ENCODE data around the gene MBTPS1. TPM values are rescaled to one million over a fixed set of nuclear protein-coding genes. Genes with fewer than 3 reads are reported as not detected.

MBTPS1 gene
- total RNA-seq, 1 donor from 2014 or later = 85.9 TPM

DNA sequence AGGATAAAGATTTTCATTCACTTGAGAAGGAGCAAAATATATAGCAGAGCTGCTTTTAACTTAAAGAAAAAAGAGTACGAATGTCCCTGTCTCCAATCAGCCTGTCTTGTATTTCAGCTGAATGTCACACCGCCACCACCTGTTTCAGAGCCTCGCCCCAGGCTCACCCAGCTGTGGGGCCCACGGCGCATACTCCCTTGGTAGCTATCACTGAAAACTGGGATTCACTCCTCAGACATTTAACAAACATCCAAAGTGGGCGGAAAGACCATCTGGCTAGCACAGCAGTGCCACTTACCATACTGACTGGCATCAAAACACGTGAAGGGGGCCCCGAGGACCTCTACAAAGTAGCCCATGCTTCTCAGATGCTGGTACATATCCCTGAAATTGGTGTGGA is 48.7 kb downstream of the MBTPS1 start:
- Mint-ChIP-seq H3K36me3 (ENCODE audit: low read depth, unreplicated experiment) (peaks cover 8% of the 10 kb centered on the region), H3K9me3 (ENCODE audit: unreplicated experiment) (no peaks in the 10 kb centered on the region), H3K27me3 (ENCODE audit: low read depth, unreplicated experiment) (no peaks in the 10 kb centered on the region), H3K4me1 (ENCODE audit: low read depth, unreplicated experiment) (no peaks in the 10 kb centered on the region), H3K27ac (ENCODE audit: unreplicated experiment) (no peak overlapping the region), H3K4me3 (ENCODE audit: unreplicated experiment) (no peak overlapping the region)
- Histone ChIP-seq H4K20me1 (ENCODE audit: insufficient read depth, low read length) (no peaks in the 10 kb centered on the region), H3K9ac (ENCODE audit: low read length) (no peak overlapping the region), H3K4me1 (ENCODE audit: insufficient read depth, low read length) (no peaks in the 10 kb centered on the region), H3K79me2 (ENCODE audit: insufficient read depth, low read length) (no peaks in the 10 kb centered on the region), H3K36me3 (ENCODE audit: insufficient read depth, low read length) (peaks cover 38% of the 10 kb centered on the region), H2AFZ (ENCODE audit: low read depth, low read length) (no peak overlapping the region), H3K9me3 (ENCODE audit: insufficient read depth, low read depth, low read length) (no peaks in the 10 kb centered on the region), H3K27ac (ENCODE audit: low read depth, low read length) (no peak overlapping the region), H3K27me3 (ENCODE audit: insufficient read depth, low read length) (no peaks in the 10 kb centered on the region), H3K4me2 (ENCODE audit: low read length) (no peak overlapping the region), H3K4me3 (ENCODE audit: insufficient read depth, low read depth, low read length) (no peak overlapping the region)
- TF ChIP-seq EZH2 (IDR thresholded peaks at IDR 0.05; ENCODE audit: insufficient read depth, low read length) = no peak
- TF ChIP-seq, protein P1, sequence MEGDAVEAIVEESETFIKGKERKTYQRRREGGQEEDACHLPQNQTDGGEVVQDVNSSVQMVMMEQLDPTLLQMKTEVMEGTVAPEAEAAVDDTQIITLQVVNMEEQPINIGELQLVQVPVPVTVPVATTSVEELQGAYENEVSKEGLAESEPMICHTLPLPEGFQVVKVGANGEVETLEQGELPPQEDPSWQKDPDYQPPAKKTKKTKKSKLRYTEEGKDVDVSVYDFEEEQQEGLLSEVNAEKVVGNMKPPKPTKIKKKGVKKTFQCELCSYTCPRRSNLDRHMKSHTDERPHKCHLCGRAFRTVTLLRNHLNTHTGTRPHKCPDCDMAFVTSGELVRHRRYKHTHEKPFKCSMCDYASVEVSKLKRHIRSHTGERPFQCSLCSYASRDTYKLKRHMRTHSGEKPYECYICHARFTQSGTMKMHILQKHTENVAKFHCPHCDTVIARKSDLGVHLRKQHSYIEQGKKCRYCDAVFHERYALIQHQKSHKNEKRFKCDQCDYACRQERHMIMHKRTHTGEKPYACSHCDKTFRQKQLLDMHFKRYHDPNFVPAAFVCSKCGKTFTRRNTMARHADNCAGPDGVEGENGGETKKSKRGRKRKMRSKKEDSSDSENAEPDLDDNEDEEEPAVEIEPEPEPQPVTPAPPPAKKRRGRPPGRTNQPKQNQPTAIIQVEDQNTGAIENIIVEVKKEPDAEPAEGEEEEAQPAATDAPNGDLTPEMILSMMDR (IDR thresholded peaks at IDR 0.05; ENCODE audit: insufficient read depth, low read depth, low read length) = no peak
- FAIRE-seq = no peak
- DNase-seq (ENCODE audit: low read depth) = no peak

DNA sequence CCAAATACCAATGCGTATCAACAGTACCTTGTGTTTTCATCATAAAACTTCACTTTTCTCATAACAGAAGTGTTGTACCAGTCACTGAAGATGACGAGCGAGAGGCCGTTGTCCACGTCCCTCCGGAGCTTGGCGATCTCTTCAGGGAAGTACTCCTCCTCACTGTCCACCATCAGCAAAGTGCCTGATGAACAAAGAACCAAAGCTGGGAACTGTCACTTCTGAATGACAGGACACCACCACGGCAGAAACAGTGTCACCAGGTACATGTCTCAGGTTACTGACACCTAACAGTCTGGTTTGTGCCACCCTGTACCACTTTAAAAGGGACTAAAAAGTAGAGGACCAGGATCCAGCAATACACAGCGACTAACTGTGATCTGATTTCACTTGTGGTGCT is 49.1 kb downstream of the MBTPS1 start:
- Histone ChIP-seq H3K27ac (ENCODE audit: low read depth, low read length) (no peak overlapping the region), H4K20me1 (ENCODE audit: insufficient read depth, low read length) (no peaks in the 10 kb centered on the region), H3K27me3 (ENCODE audit: insufficient read depth, low read length) (no peaks in the 10 kb centered on the region), H3K36me3 (ENCODE audit: insufficient read depth, low read length) (peaks cover 38% of the 10 kb centered on the region), H3K4me3 (ENCODE audit: insufficient read depth, low read depth, low read length) (no peak overlapping the region), H2AFZ (ENCODE audit: low read depth, low read length) (no peak overlapping the region), H3K4me1 (ENCODE audit: insufficient read depth, low read length) (no peaks in the 10 kb centered on the region), H3K4me2 (ENCODE audit: low read length) (no peak overlapping the region), H3K79me2 (ENCODE audit: insufficient read depth, low read length) (no peaks in the 10 kb centered on the region), H3K9ac (ENCODE audit: low read length) (no peak overlapping the region), H3K9me3 (ENCODE audit: insufficient read depth, low read depth, low read length) (no peaks in the 10 kb centered on the region)
- DNase-seq (ENCODE audit: low read depth) = no peak
- Mint-ChIP-seq H3K4me3 (ENCODE audit: unreplicated experiment) (no peak overlapping the region), H3K9me3 (ENCODE audit: unreplicated experiment) (no peaks in the 10 kb centered on the region), H3K27ac (ENCODE audit: unreplicated experiment) (no peak overlapping the region), H3K4me1 (ENCODE audit: low read depth, unreplicated experiment) (no peaks in the 10 kb centered on the region), H3K36me3 (ENCODE audit: low read depth, unreplicated experiment) (peaks cover 8% of the 10 kb centered on the region), H3K27me3 (ENCODE audit: low read depth, unreplicated experiment) (no peaks in the 10 kb centered on the region)
- no peak for FAIRE-seq
- no peak for TF ChIP-seq EZH2 (IDR thresholded peaks at IDR 0.05; ENCODE audit: insufficient read depth, low read length)
- TF ChIP-seq, protein P1 (IDR thresholded peaks at IDR 0.05; ENCODE audit: insufficient read depth, low read depth, low read length) = no peak

DNA sequence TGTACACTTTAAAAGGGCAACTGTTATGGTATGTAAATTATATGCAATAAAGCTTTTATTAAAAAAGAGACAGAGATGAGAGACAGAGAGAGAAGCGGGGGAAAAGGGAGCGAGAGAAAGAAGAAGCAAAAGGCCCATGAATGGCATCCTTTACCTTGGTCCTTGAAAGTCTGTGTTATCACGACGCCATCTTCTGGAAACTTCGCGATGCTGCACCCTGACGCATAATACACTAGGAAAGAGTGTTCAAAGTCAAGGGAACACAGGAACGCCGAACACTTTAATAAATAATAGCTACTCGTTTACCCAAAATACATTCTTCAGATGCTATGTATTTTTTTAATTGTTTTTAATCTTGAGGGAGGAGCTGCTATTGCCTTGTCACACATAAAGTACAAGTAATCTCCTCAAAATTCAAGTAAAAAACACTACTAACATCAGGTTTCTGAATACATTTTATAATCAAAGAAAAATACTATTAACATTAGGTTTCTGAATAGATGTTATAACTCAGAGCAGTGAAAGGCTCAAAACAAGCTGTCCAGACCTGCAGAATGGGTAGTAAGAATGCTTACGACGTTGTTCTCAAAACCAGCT is 51.1 kb downstream of the MBTPS1 start:
- Histone ChIP-seq H4K20me1 (ENCODE audit: insufficient read depth, low read length) (peaks cover 5% of the 10 kb centered on the region), H2AFZ (ENCODE audit: low read depth, low read length) (no peak overlapping the region), H3K4me2 (ENCODE audit: low read length) (no peak overlapping the region), H3K9ac (ENCODE audit: low read length) (no peak overlapping the region), H3K27ac (ENCODE audit: low read depth, low read length) (no peak overlapping the region), H3K9me3 (ENCODE audit: insufficient read depth, low read depth, low read length) (no peaks in the 10 kb centered on the region), H3K36me3 (ENCODE audit: insufficient read depth, low read length) (peaks cover 37% of the 10 kb centered on the region), H3K4me1 (ENCODE audit: insufficient read depth, low read length) (no peaks in the 10 kb centered on the region), H3K4me3 (ENCODE audit: insufficient read depth, low read depth, low read length) (no peak overlapping the region), H3K79me2 (ENCODE audit: insufficient read depth, low read length) (no peaks in the 10 kb centered on the region), H3K27me3 (ENCODE audit: insufficient read depth, low read length) (no peaks in the 10 kb centered on the region)
- no peaks in the 10 kb centered on the region for H3K4me1 Mint-ChIP-seq (ENCODE audit: low read depth, unreplicated experiment)
- H3K27me3 Mint-ChIP-seq (ENCODE audit: low read depth, unreplicated experiment) = no peaks in the 10 kb centered on the region
- no peaks in the 10 kb centered on the region for H3K9me3 Mint-ChIP-seq (ENCODE audit: unreplicated experiment)
- TF ChIP-seq, protein P1 (IDR thresholded peaks at IDR 0.05; ENCODE audit: insufficient read depth, low read depth, low read length) = peak; percentile 81
- no peak for TF ChIP-seq EZH2 (IDR thresholded peaks at IDR 0.05; ENCODE audit: insufficient read depth, low read length)
- no peak overlapping the region for H3K4me3 Mint-ChIP-seq (ENCODE audit: unreplicated experiment)
- DNase-seq (ENCODE audit: low read depth) (peak; percentile 29), FAIRE-seq (no peak)
- H3K36me3 Mint-ChIP-seq (ENCODE audit: low read depth, unreplicated experiment) = peaks cover 4% of the 10 kb centered on the region
- H3K27ac Mint-ChIP-seq (ENCODE audit: unreplicated experiment) = no peak overlapping the region
